ENCODE results near the gene NT5C1B.

The NT5C1B gene

GRCh38 chr2:18599509-18600254, 10.3 kb upstream of the NT5C1B start:
- DNase-seq, result no peak

GRCh38 chr2:18598848-18599484, 9.6 kb upstream of the NT5C1B start:
- DNase-seq, result no peak

- DNase-seq, result no peak
Measured at GRCh38 chr2:18597618-18598017, 8.2 kb upstream of the NT5C1B start.

- no peak for DNase-seq
Measured at GRCh38 chr2:18596993-18597392, 7.6 kb upstream of the NT5C1B start.

- DNase-seq, result no peak
Measured at GRCh38 chr2:18593496-18593895, 4.1 kb upstream of the NT5C1B start.

- no peak for DNase-seq
Measured at GRCh38 chr2:18592372-18592771, 3.0 kb upstream of the NT5C1B start.

GRCh38 chr2:18588802-18589201, 567 bp downstream of the NT5C1B start:
- no peak for DNase-seq

GRCh38 chr2:18588049-18588448, 1.3 kb downstream of the NT5C1B start:
- DNase-seq, result no peak

GRCh38 chr2:18585526-18585925, 3.8 kb downstream of the NT5C1B start:
- DNase-seq, result no peak

- DNase-seq, result no peak
Measured at GRCh38 chr2:18584608-18584954, 4.8 kb downstream of the NT5C1B start.

GRCh38 chr2:18583905-18584607, 5.3 kb downstream of the NT5C1B start:
- no peak for DNase-seq

- no peak for DNase-seq
Measured at GRCh38 chr2:18580606-18581005, 8.8 kb downstream of the NT5C1B start.

GRCh38 chr2:18578033-18578432, 11.3 kb downstream of the NT5C1B start:
- DNase-seq, result no peak

GRCh38 chr2:18566145-18566769, 23.1 kb downstream of the NT5C1B start:
- no peak for DNase-seq

GRCh38 chr2:18560797-18561085, 28.6 kb downstream of the NT5C1B start:
- no peak for DNase-seq

GRCh38 chr2:18560031-18560796, 29.2 kb downstream of the NT5C1B start, which contains the start of gene RDH14:
Gene RDH14, minus strand, starts transcription at chr2:18560653. Its CDS starts 81 bp downstream, at chr2:18560572.
- peak; percentile 92 to 93 for DNase-seq

- DNase-seq, result no peak
Measured at GRCh38 chr2:18559531-18560030, 29.8 kb downstream of the NT5C1B start.

- no peak for DNase-seq
Measured at GRCh38 chr2:18558458-18558857, 30.9 kb downstream of the NT5C1B start.

- no peak for DNase-seq
Measured at GRCh38 chr2:18557121-18557520, 32.2 kb downstream of the NT5C1B start.

- no peak for DNase-seq
Measured at GRCh38 chr2:18552351-18553077, 36.9 kb downstream of the NT5C1B start.

- no peak for DNase-seq
Measured at GRCh38 chr2:18551623-18552022, 37.7 kb downstream of the NT5C1B start.

- no peak for DNase-seq
Measured at GRCh38 chr2:18551169-18551568, 38.2 kb downstream of the NT5C1B start.
